Measurements from ENCODE around the gene HEXIM2. TPM values are rescaled to one million over a fixed set of nuclear protein-coding genes. Genes with fewer than 3 reads are reported as not detected.
"Not testable (repeated sequence)": the region's sequence is repeated elsewhere in the genome, so short reads cannot be mapped to it uniquely, and the experiment has no call there.

Gene HEXIM2
- polyA plus RNA-seq, 1 donor from 2014 or later = 6.3 TPM

DNA sequence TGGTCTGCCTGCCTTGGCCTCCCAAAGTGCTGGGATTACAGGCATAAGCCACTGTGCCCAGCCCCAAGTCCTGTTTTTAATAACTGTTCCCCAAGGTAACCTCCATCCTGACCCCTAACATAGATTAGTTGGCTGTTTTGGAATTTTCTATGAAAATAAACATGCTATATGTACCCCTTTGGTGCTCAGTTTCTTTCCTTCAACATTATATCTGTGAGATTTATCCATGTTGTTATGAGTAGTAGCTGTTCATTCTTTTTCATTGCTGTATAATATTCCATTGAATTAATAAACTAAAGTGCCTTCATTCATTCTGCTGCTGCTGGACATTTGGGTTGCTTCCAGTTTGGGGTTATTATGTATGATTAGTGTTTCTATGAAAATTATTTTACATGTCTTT lies 33.7 kb downstream of the HEXIM2 start:
- no peak overlapping the region for H3K4me3 Mint-ChIP-seq
- peaks cover 0 to 4% (median 1%) of the 10 kb centered on the region in 3 donors for H3K4me1 Mint-ChIP-seq
- H3K27me3 Mint-ChIP-seq = no peaks in the 10 kb centered on the region
- peak overlapping the region in 1 of 3 donors; percentile 35 for H3K27ac Mint-ChIP-seq
- no peaks in the 10 kb centered on the region for H3K9me3 Mint-ChIP-seq
- no peaks in the 10 kb centered on the region for H3K36me3 Mint-ChIP-seq

DNA sequence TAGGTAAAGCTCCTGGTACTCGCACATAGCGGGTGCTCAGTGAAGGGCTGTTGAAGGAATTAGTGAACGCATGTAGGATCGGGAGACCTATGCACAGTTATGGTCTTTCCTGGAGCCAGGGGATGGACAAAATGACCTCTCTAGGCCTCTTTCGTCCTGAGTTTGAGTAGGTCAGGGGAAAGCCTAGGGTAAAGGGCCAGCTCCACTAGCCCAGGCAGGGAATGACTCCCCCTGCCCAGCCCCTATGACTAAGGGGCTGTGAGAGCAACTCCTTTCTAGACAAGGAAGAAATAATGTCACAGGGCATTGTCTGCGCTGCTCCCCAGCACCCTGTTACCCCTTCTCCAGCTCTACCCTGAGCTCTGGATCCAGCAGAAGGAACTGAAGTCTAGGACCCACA lies 35.4 kb downstream of the HEXIM2 start:
- no peaks in the 10 kb centered on the region for H3K27me3 Mint-ChIP-seq
- no peaks in the 10 kb centered on the region for H3K36me3 Mint-ChIP-seq
- H3K27ac Mint-ChIP-seq = no peak overlapping the region
- peak overlapping the region in 1 of 4 donors; percentile 57 for H3K4me3 Mint-ChIP-seq
- H3K4me1 Mint-ChIP-seq = peaks cover 0 to 4% (median 1%) of the 10 kb centered on the region in 3 donors
- no peaks in the 10 kb centered on the region for H3K9me3 Mint-ChIP-seq

DNA sequence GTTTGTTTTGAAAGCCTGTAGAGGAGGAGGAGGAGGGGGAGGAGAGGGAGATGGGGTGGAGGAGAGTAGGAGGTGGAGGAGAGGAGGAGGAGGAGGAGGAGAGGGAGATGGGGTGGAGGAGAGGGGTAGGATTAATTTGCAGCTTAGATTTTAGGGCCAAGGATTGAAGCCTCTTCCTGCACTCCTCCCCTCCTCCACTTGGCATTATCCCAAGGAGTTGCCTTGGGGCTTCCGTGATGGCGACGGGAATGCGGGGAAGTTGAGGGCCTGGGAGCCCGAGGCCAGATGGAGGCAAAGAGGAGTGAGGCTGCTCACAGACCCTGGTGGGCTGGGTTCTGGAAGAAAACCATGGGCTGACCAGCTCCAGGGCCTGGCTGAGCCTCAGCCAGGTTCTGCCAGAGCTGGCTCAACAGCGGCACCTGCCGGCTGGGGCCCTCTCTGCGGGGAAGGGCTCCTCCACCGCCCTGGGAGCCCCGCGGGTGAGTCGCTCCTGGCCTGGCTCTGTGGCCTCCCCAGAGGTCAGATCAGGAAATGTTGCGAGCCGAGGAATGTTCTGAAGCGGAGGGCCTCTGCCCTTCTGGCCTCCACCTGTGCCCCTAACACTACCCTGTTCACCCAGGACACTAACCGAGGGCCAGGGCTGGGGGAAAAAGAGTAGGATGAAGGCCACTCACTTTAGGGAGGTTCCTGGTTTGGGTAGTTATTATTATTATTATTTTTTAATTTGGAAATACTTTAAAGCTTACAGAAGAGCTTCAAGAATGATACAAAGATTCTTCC lies 36.1 kb downstream of the HEXIM2 start:
- H3K36me3 Mint-ChIP-seq = no peaks in the 10 kb centered on the region
- H3K27me3 Mint-ChIP-seq = no peaks in the 10 kb centered on the region
- H3K27ac Mint-ChIP-seq = peak overlapping the region in 1 of 3 donors; percentile 58
- peaks cover 0 to 4% (median 1%) of the 10 kb centered on the region in 3 donors for H3K4me1 Mint-ChIP-seq
- peak overlapping the region in 1 of 4 donors; percentile 17 for H3K4me3 Mint-ChIP-seq
- H3K9me3 Mint-ChIP-seq = no peaks in the 10 kb centered on the region

DNA sequence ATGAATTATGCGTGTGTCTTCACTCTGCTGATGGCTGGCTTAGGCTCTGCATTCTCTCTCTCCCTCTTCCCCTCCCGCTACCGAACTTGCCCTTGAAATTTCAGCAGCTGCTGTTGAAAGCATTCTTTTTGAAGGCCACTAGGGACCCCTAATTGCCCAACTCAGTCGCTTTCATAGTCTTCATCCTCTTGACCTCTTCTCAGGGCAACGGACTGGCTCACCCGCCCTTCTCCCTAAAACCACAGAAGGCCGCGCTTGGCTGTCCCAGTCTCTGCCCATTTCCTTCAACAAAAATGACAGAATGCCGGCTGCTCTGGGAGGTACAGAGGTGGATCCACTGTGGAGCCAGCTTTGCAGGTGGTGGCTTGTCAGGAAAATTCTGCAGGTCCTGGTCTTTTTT lies 39.0 kb downstream of the HEXIM2 start:
- H3K27ac Mint-ChIP-seq = peak overlapping the region in 1 of 3 donors; percentile 87

DNA sequence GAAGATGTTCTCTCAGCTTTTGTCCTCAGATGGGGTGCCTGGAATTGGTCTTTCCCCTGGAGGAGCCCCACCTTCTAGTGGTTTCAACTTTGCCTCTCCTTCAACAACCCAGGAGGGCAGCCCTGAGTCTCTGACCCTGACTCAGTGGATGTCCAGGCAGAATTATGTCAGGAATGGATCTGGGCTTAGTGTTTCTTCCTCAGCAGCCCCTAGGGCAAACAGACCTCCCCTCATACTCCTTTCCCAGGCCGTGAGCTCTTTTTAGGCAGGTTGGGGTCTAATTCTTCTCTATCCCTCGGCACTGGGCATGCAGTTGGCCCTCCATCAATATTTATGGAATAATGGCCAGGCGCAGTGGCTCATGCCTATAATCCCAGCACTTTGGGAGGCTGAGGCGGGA lies 39.8 kb downstream of the HEXIM2 start:
- Mint-ChIP-seq H3K27me3 (no peaks in the 10 kb centered on the region), H3K4me3 (no peak overlapping the region), H3K36me3 (no peaks in the 10 kb centered on the region), H3K9me3 (no peaks in the 10 kb centered on the region), H3K4me1 (peaks cover 6 to 10% (median 8%) of the 10 kb centered on the region in 3 donors), H3K27ac (no peak overlapping the region)

More for the DNA sequence above, 39.0 kb downstream of the HEXIM2 start:
- no peaks in the 10 kb centered on the region for H3K36me3 Mint-ChIP-seq
- no peaks in the 10 kb centered on the region for H3K27me3 Mint-ChIP-seq
- H3K4me1 Mint-ChIP-seq = peaks cover 6 to 10% (median 8%) of the 10 kb centered on the region in 3 donors
- H3K4me3 Mint-ChIP-seq = no peak overlapping the region
- no peaks in the 10 kb centered on the region for H3K9me3 Mint-ChIP-seq

DNA sequence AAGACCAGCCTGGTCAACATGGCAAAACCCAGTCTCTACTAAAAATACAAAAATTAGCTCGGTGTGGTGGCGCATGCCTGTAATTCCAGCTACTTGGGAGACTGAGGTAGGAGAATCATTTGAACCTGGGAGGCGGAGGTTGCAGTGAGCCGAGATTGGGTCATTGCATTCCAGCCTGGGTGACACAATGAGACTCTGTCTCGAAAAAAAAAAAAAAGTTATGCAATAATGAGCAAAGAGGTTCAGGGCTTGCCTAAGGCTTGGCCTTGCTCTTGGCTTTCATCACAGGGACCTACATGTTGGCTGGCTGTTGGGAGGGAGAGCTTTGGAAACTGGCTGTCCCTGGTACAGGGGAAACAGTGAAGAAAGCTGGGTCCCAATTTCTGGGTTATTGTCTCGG lies 40.2 kb downstream of the HEXIM2 start:
- not testable (repeated sequence) for H3K27me3 Mint-ChIP-seq, H3K4me3 Mint-ChIP-seq, H3K36me3 Mint-ChIP-seq, H3K9me3 Mint-ChIP-seq, H3K27ac Mint-ChIP-seq, H3K4me1 Mint-ChIP-seq

DNA sequence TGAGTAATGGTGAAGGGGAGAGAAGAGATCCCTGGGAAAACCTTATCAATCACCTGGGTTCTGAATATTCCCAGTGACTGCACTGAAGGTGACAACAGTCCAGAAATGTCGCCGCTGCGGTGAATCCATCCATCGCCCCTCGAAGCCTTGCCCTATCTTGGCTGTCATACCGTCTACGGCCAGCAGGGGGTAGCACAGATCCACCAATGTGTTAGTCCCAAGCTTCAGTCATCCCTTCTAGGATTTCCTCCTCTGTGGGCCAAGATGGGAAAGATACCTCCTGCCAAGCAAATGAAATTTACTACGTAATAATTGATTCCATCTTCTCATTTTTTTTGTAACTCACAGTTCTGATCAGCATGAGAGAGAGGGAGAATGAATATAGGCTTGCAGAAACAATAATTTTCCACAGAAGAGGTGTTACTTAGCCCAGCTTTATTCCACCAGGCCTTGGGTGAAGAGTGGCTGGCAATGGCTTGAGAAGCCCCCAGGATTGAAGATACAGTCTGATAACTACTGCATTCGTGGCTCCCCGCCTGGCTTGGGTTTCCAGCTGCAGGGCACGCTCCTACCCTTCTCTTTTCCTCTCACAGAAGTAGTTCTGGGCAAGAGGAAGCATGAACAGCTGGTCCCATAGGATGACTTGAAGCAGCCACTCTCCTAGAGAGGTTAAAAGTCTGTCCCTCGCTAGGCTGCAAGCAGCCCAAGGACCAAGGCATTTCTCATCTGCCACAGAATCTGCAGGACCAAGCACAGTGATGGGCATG lies 57.4 kb downstream of the HEXIM2 start:
- Mint-ChIP-seq H3K4me1 (peaks cover 15 to 27% (median 27%) of the 10 kb centered on the region in 3 donors), H3K36me3 (peaks cover 6% of the 10 kb centered on the region), H3K27ac (peak overlapping the region; percentile 71 to 93 (median 72)), H3K27me3 (no peaks in the 10 kb centered on the region), H3K9me3 (no peaks in the 10 kb centered on the region), H3K4me3 (peak overlapping the region; percentile 71 to 81 (median 75))

Other genes starting within 250 kb of the HEXIM2 start
- gene GFAP, start 246.4 kb upstream of the HEXIM2 start, polyA plus RNA-seq = 0.45 TPM
- not detected for gene KIF18B, start 214.1 kb upstream of the HEXIM2 start, polyA plus RNA-seq
- not detected for gene C1QL1, start 193.6 kb upstream of the HEXIM2 start, polyA plus RNA-seq
- 13.8 TPM for gene DCAKD, start 110.2 kb upstream of the HEXIM2 start, polyA plus RNA-seq
- 84.4 TPM for gene NMT1, start 100.6 kb upstream of the HEXIM2 start, polyA plus RNA-seq
- gene PLCD3, start 29.4 kb upstream of the HEXIM2 start, polyA plus RNA-seq = not detected
- 17.6 TPM for gene ACBD4, start 26.2 kb upstream of the HEXIM2 start, polyA plus RNA-seq
- gene HEXIM1, start 13.4 kb upstream of the HEXIM2 start, polyA plus RNA-seq = 3.6 TPM
- 36.5 TPM for gene FMNL1, start 60.0 kb downstream of the HEXIM2 start, polyA plus RNA-seq
- 0.34 TPM for gene SPATA32, start 100.2 kb downstream of the HEXIM2 start, polyA plus RNA-seq
- 31.5 TPM for gene MAP3K14, start 155.1 kb downstream of the HEXIM2 start, polyA plus RNA-seq